Measurements from ENCODE around the gene TCF7L1.
"Not testable (repeated sequence)": the region's sequence is repeated elsewhere in the genome, so short reads cannot be mapped to it uniquely, and the experiment has no call there.

Gene TCF7L1

DNA sequence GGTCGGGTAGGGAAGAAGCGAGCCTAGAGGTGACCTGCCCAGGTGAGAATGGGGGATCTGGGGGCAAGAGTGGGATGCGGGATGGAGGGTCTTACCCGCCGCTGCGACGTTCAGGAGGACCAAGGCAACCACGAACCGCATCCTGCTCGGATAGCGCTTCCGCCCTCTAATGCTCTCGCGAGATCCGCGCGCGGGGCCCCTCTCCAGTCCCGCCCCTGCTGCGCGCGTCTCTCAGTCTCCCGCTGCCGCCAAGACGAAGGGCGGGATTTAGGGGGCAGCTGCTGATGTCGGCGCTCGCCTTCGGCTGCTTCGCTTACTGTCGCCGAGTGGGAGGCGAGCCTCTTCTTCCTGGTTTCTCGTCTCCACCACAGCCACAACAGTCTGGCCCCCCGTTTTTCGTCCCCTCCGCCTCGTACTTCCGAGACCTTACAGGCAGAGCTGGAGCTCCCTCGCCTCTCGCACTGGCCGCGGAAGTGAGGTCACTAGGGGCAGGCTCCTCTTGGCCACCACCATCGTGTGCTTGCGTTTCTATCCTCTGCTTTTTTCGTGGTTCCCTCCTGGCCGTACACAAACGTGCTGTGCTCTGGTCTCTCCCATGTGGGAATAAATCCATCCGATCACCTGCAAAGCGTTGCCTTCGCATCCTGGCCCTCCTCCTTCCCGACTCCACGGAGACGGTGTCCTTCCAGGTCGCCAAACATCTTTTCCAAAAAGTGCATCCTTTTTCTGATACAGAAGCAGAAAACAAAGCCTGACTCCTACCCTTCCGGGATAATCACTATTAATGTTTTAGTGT, 194.8 kb downstream of the TCF7L1 start, which contains the start of gene TGOLN2:
TGOLN2 (minus strand) TSS at position 168 of the 796 bp plus-strand sequence; CDS start at position 141, 27 bp downstream.
- peak; percentile 91 for DNase-seq

DNA sequence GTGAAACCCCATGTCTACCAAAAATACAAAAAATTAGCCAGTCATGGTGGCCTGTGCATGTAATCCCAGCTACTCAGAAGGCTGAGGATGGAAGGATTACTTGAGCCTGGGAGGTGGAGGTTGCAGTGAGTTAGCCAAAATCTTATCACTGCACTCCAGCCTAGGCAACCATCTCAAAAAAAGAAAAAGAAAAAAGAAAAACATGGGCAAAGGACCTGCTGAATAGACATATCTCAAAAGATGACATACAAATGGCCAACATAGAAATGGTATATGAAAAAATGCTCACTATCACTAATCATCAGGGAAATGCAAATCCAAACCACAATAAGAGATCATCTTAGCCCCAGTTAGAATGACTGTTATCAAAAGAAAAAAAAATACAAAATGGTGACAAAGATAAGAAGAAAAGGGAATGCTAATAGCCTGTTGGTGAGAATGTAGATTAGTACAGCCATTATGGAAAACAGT, 196.0 kb downstream of the TCF7L1 start:
- DNase-seq = no peak

DNA sequence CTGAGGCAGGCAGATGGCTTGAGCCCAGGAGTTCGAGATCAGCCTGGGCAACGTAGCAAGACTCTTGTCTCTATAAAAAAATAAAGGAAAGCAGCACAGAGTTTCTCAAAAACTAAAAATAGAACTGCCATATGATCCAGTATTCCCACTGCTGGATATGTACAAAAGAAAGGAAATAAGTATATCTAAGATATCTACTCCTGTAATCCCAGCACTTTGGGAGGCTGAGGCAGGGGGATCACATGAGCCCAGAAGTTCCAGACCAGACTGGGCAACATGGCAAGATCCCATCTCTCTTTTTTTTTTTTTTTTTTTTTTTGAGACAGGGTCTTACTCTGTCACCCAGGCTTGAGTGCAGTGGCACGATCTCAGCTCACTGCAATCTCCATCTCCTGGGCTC, 196.5 kb downstream of the TCF7L1 start:
- not testable (repeated sequence) for DNase-seq

DNA sequence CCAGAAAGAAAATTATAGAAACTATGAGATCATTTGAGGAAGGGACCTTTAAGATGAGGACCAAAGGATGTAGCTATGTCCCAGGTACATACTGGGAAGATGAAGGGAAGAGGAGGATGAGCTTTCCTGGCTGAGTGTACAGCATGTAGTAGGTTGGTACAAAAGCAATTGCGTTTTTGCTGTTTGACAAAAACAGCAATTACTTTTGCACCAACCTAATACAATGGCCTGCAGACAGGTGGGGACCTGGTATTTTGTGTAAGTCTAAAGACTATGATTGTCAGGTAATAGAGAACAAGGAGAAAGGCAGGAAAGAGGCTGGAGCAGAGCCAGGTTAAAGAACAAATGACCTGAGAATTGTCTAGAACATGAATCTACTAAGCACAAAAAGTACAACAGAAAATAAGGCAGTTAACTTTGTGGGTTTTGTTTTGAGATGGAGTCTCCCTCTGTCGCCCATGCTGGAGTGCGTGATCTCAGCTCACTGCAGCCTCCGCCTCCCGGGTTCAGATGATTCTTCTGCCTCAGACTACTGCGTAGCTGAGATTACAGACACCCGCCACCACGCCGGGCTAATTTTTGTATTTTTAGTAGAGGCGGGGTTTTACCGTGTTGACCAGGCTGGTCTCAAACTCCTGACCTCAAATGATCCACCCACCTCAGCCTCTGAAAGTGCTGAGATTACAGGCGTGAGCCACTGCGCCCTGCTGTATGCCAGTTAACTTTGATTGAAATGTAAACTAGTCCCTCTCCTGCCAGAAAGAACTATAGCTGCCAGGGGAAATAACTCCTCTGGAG, 197.8 kb downstream of the TCF7L1 start:
- no peak for DNase-seq

DNA sequence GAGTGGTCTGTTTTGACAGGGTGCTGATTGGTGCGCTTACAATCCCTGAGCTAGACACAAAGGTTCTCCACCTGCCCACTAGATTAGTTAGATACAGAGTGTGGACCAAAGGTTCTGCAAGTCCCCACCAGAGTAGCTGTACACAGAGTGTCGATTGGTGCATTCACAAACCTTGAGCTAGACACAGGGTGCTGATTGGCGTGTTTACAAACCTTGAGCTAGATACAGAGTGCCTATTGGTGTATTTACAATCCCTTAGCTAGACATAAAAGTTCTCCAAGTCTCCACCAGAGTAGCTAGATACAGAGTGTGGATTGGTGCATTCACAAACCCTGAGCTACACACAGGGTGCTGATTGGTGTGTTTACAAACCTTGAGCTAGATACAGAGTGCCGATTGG, 200.7 kb downstream of the TCF7L1 start:
- not testable (repeated sequence) for DNase-seq

DNA sequence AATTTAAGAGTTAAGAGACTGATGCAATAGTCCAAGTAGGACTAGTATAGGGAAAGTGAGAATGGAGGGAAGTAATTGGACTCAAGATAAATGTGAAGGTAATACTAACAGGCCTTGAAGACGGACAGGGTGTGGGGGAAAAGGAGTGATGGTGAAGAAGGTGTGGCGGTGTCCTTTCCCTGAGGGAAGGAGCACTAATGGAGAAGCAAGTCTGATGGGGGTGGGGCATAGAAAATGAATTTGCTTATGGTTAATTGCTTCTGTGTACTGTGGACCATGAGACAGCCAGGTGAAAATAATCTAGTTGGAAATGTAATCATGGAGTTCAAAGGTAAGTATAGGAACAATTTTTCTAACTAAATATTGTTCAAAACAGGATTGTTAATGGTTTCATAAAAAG, 201.7 kb downstream of the TCF7L1 start:
- DNase-seq = no peak

DNA sequence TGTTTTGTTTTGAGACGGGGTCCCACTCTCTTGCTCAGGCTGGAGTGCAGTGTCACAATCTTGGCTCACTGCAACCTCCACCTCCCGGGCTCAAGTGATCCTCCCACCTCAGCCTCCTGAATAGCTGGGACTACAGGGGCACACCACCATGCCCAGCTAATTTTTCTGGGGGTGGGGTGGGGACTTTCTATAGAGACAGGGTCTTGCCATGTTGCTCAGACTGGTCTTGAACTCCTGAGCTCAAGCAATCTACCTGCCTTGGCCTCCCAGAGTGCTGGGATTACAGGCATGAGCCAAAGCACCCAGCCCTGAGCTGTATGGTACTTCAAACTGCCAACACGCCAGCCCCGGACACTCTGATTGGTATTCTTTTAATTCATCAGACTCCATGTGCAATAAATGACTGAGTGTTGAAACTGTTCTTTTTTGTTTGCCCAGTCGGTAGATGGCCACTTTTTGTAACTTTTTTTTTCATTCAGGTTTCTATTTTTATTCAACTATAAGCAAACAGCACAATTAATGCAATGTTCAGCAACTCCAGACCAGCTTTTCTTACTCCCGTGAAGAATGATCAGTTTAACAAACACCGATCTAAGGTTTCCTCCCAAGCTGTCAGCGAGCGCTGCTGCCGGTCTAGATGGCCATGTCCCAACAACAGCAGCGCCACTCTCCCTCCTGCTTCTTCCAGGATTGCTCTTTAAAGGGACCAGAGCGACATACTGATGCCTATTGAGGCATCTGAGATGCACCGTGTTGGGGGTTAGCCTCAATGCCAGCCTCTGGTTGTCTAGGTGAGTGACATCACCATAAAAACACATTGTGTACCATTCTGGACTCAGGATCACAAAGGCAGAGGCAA, 207.1 kb downstream of the TCF7L1 start:
- no peak for DNase-seq

DNA sequence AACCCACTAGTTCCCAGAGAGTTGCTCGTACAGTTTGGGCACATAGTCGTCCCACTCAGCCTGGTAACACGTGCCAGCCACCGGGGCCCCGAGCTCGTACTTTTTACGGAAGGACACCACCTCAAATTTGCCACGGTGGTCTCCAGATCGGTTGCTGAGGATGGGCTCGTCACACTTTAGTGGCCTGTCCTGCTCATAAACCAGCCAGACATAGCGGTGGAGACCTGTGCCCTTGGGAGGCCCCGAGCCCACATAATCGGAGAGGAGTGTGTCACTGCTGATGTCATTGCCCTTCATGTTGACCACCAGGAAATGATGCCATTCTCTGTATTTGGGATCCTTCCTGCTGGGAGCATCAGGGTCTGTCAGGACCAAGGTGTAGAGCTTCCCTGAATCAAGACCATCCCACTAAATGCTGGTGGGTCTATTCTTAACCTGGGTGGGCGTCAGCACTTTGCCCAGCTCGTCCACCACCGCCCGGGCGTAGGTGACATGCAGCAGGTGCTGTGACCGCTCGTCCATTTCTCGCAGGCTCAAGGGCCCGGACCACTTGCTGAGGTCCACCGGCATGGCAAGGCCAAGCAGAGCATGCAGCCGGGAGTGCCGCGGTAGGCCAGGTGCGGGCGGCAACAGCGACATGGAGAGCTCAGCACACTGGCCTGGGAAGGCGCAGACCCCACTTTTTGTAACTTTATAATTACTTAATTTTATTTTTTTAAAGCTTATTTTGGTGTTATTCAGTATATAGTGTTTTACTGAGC, 208.3 kb downstream of the TCF7L1 start:
- DNase-seq = no peak

DNA sequence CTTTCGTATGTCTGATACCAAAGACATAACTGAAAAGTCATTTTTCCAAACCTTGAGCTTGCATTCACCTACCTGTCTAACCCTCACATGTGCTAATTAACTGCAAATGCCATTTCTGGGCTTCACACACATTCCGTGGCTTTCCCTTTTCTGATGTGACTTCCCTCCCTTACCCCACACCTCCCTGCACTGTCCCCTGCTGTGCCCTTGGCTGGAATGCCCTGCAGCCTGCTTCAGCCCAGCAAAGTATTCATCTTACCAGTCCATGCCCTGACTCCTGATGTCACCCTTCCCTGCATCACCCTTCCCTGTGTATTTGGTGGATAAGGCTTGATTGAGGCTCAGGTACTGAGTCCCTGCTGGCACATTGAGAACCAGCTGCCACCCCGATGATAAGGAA, 209.0 kb downstream of the TCF7L1 start:
- no peak for DNase-seq

DNA sequence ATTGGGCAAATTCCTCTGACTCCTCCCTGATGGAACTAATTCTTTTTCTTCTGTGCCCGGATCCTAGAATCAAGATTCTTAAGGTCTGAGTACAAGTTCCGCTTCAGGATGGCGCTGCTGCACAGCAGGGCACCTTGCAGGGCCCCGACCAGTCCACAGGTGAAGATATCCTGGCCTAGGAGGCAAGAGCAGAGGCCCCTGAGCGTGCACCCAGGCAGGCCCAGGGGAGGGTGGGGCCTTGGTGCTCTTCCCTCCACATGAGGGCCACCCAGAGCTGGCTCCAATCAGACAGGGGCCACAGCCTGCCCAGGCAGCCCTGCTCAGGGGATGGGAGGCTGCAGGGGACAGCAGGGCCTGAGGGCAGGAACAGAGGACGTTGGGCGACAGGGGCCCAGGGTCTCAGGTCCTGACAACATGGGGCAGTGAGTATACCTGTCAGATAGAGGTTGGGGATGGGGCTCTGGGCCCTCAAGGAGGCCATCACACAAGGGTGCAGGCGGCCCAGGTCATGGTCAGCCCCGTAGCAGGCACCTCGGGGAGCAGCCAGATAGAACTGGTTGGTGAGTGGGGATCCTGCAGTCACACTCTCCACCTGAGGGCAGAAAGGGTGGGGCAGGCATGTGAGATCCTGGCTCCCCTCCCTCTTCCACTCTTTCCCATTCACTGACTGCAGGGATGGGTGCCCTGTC, 210.2 kb downstream of the TCF7L1 start:
- not testable (repeated sequence) for DNase-seq

DNA sequence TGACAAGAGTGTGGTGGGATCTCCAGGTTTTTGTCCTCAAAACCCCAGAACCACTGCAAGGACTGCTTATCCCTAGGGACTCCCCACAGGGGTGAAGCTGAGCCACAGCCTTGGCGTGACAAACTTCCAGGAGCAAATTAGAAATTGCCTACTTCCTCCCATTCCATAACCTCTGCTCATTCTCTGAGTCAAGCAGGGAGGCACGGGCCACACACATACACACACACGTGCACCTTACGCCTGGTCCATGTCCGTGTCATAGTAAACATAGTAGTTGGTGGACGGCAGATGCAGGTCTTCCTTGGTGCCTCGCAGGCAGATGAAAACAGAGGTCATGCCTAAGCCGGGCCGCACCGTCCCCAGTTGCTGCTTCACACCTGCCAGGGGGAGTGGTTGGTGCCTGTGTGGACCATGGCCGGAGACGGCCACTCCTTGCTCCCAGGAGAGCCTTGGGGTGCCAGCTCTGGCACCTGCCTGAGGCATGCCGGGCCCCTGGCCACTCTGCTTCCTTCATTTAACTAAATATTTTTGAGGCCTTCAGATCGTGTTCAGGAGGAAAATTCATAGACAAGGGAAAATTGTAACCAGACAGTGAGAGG, 211.3 kb downstream of the TCF7L1 start:
- DNase-seq = no peak

DNA sequence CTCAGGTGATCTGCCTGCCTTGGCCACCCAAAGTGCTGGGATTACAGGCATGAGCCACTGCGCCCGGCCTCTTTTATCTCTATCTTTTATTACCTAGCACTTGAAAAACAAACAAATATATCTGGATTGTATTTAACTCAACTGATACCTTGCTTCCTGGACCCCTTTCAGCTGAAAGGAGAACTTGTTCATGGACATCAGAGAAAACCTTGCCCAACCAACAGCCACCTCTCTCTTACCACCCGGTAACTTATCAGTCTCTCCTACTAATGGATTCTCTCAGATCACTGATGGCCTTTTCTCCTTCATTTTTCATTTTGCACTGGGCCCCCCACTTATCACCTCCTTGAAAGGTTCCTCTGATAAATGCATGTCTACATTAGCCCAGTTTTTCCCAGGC, 214.4 kb downstream of the TCF7L1 start:
- DNase-seq = no peak

DNA sequence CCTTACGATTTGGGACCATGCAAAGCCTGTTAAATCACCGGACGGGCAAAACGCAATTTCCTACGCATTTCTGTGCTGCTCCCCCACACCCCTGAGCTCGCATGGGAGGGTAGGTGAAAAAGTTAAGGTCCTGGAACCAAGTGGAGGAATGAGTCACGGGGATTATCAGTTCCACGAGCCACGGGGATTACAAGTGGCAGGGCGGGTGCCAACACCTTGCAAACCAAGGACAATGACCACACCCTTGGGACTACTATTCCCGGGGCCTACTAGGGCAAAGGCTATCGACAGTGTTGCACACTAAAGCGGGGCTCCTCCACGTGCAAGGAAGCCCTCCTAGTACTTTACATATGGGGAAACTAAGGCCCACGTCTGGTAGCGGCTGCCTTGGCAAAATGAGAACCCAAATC, 220.7 kb downstream of the TCF7L1 start:
- no peak for DNase-seq

DNA sequence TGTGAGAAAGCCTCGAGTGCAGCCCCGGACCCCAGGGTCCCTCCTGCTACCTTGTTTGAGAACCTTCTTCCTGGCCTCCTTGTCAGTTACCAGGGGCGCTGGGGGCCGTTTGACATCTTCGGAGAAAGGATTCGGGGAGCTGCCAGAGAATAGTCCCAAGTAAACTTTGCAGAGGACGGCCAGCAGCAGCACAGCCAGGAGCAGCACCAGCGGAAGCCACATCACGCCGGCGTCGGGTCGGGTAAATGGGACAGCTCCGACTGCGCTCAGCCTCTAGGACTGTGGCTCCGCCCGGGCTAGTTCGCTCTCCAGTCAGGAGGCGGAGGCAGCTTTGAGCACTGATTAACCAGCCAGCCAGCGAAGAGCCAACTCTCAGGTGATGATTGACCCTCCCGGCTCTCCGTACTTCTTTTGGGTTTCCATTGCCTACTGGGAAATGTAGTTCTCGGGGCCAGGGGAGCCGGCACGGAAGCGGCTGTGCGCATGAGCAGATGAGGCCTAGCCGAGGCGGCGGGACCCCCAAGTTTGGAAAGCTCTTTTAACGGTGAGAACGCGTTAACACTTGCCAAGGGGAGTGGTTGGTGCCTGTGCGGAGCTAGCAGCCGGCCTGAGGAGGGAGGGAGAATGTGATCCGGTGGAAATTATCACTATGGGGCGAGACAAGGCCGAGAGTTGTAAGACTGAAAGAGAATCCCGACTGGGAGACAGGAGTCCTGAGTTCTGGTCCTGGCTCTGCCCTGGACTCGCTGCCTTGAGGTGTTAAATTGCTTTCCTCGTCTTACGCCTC, 221.3 kb downstream of the TCF7L1 start, which contains the start of the genes ELMOD3 and RETSAT:
ELMOD3 (plus strand) TSS at position 484 of the 787 bp plus-strand sequence. CDS start 2,430 bp downstream, outside the sequence.
RETSAT (minus strand) TSS at position 243 of the 787 bp plus-strand sequence; CDS start at position 222, 21 bp downstream.
- peak; percentile 96 for DNase-seq

DNA sequence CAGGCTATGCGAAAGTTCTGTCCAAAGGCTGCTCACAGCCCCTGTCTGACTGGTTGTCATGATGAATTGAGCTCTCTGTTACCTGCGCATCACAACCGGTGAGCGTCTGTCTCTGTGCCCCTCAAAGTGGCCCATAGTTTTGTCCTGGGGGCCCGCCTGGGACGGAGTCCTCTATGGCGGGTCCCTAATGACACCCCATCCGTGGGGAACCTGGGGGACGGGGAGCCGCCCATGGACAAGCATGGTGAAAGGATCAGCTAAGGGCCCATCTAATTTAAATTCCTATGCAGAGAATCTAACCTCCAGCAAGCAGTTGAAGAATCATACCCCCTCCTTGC, 221.8 kb downstream of the TCF7L1 start:
- DNase-seq = no peak

DNA sequence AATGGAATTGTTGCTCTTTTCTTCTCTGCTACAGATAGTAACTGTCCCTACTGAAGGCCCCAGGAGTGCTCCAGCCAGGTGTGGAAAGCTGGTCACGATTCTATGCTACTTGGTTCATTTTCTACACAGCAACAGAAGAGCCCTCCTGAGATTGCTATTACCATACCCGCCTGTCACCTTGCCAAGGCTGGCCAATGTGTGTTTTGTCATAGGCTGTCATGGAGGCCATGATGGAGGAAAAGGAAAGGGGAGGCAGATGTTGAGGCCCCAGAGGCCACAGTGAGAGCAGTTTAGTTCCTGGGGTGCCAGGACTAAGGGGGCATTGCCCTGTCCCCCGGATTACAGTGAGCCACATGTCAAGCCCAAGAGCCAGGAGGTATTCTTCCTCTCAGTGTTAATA, 222.3 kb downstream of the TCF7L1 start:
- DNase-seq = no peak

DNA sequence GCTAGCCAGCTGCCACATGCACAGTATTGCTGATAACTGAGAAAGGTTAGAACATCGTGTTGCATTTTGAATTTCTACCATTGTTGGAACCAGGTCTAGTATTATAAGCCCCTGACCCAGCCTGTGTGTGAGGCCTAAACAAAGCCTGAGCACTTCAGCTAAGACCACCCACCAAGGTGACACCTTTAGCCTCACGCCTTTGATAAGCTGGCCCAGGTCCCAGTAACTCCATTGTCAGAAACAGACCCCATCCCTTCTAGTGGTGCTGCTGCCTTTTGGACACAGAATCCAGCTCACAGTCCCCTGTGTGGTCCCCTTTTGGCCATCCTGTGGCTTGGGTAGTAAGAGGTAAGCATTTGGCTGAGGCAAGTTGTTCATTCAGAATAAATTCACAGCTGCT, 223.0 kb downstream of the TCF7L1 start:
- no peak for DNase-seq

DNA sequence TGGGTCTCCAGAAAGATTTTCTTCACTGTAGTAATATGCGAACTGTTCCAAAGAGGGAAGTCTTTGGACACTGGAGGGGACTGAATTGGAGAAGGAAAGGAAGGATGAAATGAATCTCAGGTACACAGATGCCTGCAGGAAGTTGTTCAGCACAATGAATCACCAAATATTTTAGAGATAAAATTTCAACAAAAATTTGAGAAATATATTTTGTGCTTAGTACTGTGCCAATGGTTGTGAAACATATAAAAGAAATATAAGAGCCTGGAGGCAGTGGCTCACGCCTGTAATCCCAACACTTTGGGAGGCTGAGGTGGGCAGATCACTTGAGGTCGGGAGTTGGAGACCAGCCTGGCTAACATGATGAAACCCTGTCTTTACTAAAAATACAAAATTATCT, 224.5 kb downstream of the TCF7L1 start:
- no peak for DNase-seq
